Calu3 (cell line): ENCODE measurements around the gene INSYN2B. TPM values are rescaled to one million over a fixed set of nuclear protein-coding genes. Genes with fewer than 3 reads are reported as not detected.

ENCODE experiments used
- Bru-seq: library from RNA; stranded (reverse); fragments of 400-500 nt; gene quantifications from one replicate; lab custom pipeline; 2021; lab: Mats Ljungman, UMichigan
- BruChase-seq, 2 experiments: library from RNA; stranded (reverse); fragments of 400-500 nt; gene quantifications; one replicate each; lab custom pipeline; 2021; lab: Mats Ljungman, UMichigan
- BruUV-seq: library from RNA; stranded (reverse); fragments of 400-500 nt; replicated peaks from 2 replicates; lab custom pipeline; 2021; lab: Mats Ljungman, UMichigan
- CTCF ChIA-PET: fragments of 300-600 bp; sonication (Branson Sonifier 250); formaldehyde crosslinking; loops from one replicate; lab custom pipeline; 2022; ENCODE audit warnings: antibody characterized with exemption; lab: Charles Lee
- DNase-seq: peaks from one replicate; pipeline ENCODE4 v3.0.0; 2022
- H3K27ac Mint-ChIP-seq: one replicate; pipeline ENCODE4 v1.8.0; 2022; ENCODE audit warnings: mixed read lengths; ENCODE audit not compliant: unreplicated experiment
- H3K27me3 Mint-ChIP-seq: one replicate; pipeline ENCODE4 v1.8.0; 2022; ENCODE audit warnings: mixed read lengths; ENCODE audit not compliant: unreplicated experiment
- H3K36me3 Mint-ChIP-seq: one replicate; pipeline ENCODE4 v1.8.0; 2022; ENCODE audit warnings: mild to moderate bottlenecking, moderate library complexity, mixed read lengths; ENCODE audit not compliant: insufficient read depth, unreplicated experiment
- H3K4me1 Mint-ChIP-seq: one replicate; pipeline ENCODE4 v1.8.0; 2022; ENCODE audit warnings: mild to moderate bottlenecking, low read depth, mixed read lengths; ENCODE audit not compliant: unreplicated experiment
- H3K4me3 Mint-ChIP-seq: one replicate; pipeline ENCODE4 v1.8.0; 2022; ENCODE audit warnings: mild to moderate bottlenecking, low read depth, moderate library complexity, mixed read lengths; ENCODE audit not compliant: unreplicated experiment
- H3K9me3 Mint-ChIP-seq: one replicate; pipeline ENCODE4 v1.8.0; 2022; ENCODE audit warnings: low read depth, mixed read lengths; ENCODE audit not compliant: unreplicated experiment
- CTCF ChIP-seq: fragments of 200-600 bp; IDR thresholded peaks from one replicate; pipeline ENCODE4 v1.8.0; 2022; ENCODE audit warnings: antibody characterized with exemption; ENCODE audit not compliant: unreplicated experiment
- intact Hi-C: fragments of 100-400 bp; cut with micrococcal nuclease; formaldehyde crosslinking; loops from one replicate; pipeline ENCODE4 v1.10.0; 2022; ENCODE audit not compliant: unreplicated experiment
- long read RNA-seq: library from polyadenylated mRNA; stranded (forward); transcript quantifications from one replicate; pipeline ENCODE4 v2.0.0, GENCODE V29; 2022
- total RNA-seq: library from RNA; stranded (reverse); gene quantifications from 2 replicates; pipeline ENCODE4 v1.2.3, GENCODE V29; 2022

INSYN2B gene
- total RNA-seq (not detected in 2 replicates), Bru-seq, nascent RNA (not detected), BruChase-seq, experiment 1, labeled RNA remaining after a 6-hour chase (percentile 1 among the genes with signal in this experiment), BruChase-seq, experiment 2, labeled RNA remaining after a 2-hour chase (not detected)
- long read RNA-seq = 0 reads

GRCh38 chr5:169980418-169981053 lies at the start of gene INSYN2B:
Gene INSYN2B (minus strand): TSS chr5:169980495. CDS start chr5:169883898, 96,597 bp downstream.
- DNase-seq = peak; percentile 71
- CTCF ChIA-PET = interaction anchor here (0.9 to 2.1 kb wide), 7 partner anchors 9 to 278 kb away, joined by 3 to 22 read pairs (median 4); no protein-coding TSS in a partner anchor
- intact Hi-C loops = loop anchor here (1.0 to 5.0 kb wide), 4 partner anchors 68 to 993 kb away; no protein-coding TSS in a partner anchor
- H3K27me3 Mint-ChIP-seq = peaks cover 90% of the 10 kb centered on the region
- H3K36me3 Mint-ChIP-seq = no peaks in the 10 kb centered on the region
- H3K4me1 Mint-ChIP-seq = no peaks in the 10 kb centered on the region
- no peaks in the 10 kb centered on the region for H3K9me3 Mint-ChIP-seq
- H3K4me3 Mint-ChIP-seq = no peak within 1 kb of the TSS
- no TSS peak for BruUV-seq
- H3K27ac Mint-ChIP-seq = no peak within 1 kb of the TSS
- TF ChIP-seq CTCF = peak; percentile 50

- CTCF ChIA-PET = no interaction called here
- peaks cover 72% of the 10 kb centered on the region for H3K27me3 Mint-ChIP-seq
- no peaks in the 10 kb centered on the region for H3K9me3 Mint-ChIP-seq
- H3K36me3 Mint-ChIP-seq = no peaks in the 10 kb centered on the region
- H3K4me3 Mint-ChIP-seq = no peak overlapping the region
- H3K4me1 Mint-ChIP-seq = no peaks in the 10 kb centered on the region
- no TSS peak for BruUV-seq
- no peak for TF ChIP-seq CTCF
- no peak overlapping the region for H3K27ac Mint-ChIP-seq
- no peak for DNase-seq
- intact Hi-C loops = no loop called here
These were observed 47.8 kb upstream of the INSYN2B start for GRCh38 chr5:170028124-170028523.

- no TSS peak for BruUV-seq
- H3K9me3 Mint-ChIP-seq = no peaks in the 10 kb centered on the region
- TF ChIP-seq CTCF = no peak
- intact Hi-C loops = no loop called here
- no peaks in the 10 kb centered on the region for H3K36me3 Mint-ChIP-seq
- peaks cover 86% of the 10 kb centered on the region for H3K27me3 Mint-ChIP-seq
- H3K4me3 Mint-ChIP-seq = no peak overlapping the region
- CTCF ChIA-PET = no interaction called here
- DNase-seq = no peak
- no peaks in the 10 kb centered on the region for H3K4me1 Mint-ChIP-seq
- H3K27ac Mint-ChIP-seq = no peak overlapping the region
These were observed 45.6 kb upstream of the INSYN2B start for GRCh38 chr5:170025853-170026252.

- CTCF ChIA-PET = interaction anchor here (1.1 kb wide), 1 partner anchor 19 kb away, joined by 3 read pairs; no protein-coding TSS in a partner anchor
- Mint-ChIP-seq H3K27me3 (peaks cover 88% of the 10 kb centered on the region), H3K4me3 (no peak overlapping the region), H3K9me3 (no peaks in the 10 kb centered on the region), H3K4me1 (no peaks in the 10 kb centered on the region), H3K27ac (no peak overlapping the region), H3K36me3 (no peaks in the 10 kb centered on the region)
- no TSS peak for BruUV-seq
- no peak for DNase-seq
- intact Hi-C loops = no loop called here
- TF ChIP-seq CTCF = no peak
These were observed 41.2 kb upstream of the INSYN2B start for GRCh38 chr5:170021506-170021905.
